H9 (cell line): Measurements from ENCODE around the gene KDM4E. TPM values are rescaled to one million over a fixed set of nuclear protein-coding genes. Genes with fewer than 3 reads are reported as not detected.

ENCODE experiments used
- DNase-seq: peaks from one replicate; pipeline ENCODE4 v3.0.0-alpha.2; 2017
- H2AFZ ChIP-seq: one replicate; pipeline ENCODE4 v1.6.1; 2013; ENCODE audit warnings: mild to moderate bottlenecking, low read length, control low read depth, moderate library complexity
- H2AK5ac ChIP-seq: 2 replicates; pipeline ENCODE4 v1.6.1; 2013; ENCODE audit warnings: low read length, control low read depth, mixed read lengths; ENCODE audit not compliant: insufficient read length
- H2BK120ac ChIP-seq: one replicate; pipeline ENCODE4 v1.6.1; 2013; ENCODE audit warnings: low read depth, mild to moderate bottlenecking, low read length, control low read depth, inconsistent platforms; ENCODE audit not compliant: poor library complexity, severe bottlenecking
- H2BK12ac ChIP-seq: 2 replicates; pipeline ENCODE4 v1.6.1; 2013; ENCODE audit warnings: low read length, control low read depth, mixed read lengths, low read depth; ENCODE audit not compliant: insufficient read length
- H2BK15ac ChIP-seq: 2 replicates; pipeline ENCODE4 v1.6.1; 2013; ENCODE audit warnings: low read depth, low read length, control low read depth
- H2BK20ac ChIP-seq: one replicate; pipeline ENCODE4 v1.6.1; 2013; ENCODE audit warnings: low read depth, mild to moderate bottlenecking, low read length, control low read depth, inconsistent platforms; ENCODE audit not compliant: poor library complexity, severe bottlenecking
- H2BK5ac ChIP-seq: 2 replicates; pipeline ENCODE4 v1.6.1; 2013; ENCODE audit warnings: low read length, control low read depth, mixed read lengths; ENCODE audit not compliant: insufficient read length
- H3K14ac ChIP-seq: 2 replicates; pipeline ENCODE4 v1.6.1; 2013; ENCODE audit warnings: low read length, control low read depth; ENCODE audit not compliant: insufficient read depth
- H3K18ac ChIP-seq: 2 replicates; pipeline ENCODE4 v1.6.1; 2013; ENCODE audit warnings: low read depth, mild to moderate bottlenecking, mixed read lengths, low read length, control low read depth; ENCODE audit not compliant: insufficient read length
- H3K23ac ChIP-seq: 2 replicates; pipeline ENCODE4 v1.6.1; 2013; ENCODE audit warnings: low read length, control low read depth, mixed read lengths, low read depth; ENCODE audit not compliant: insufficient read length
- H3K23me2 ChIP-seq: 2 replicates; pipeline ENCODE4 v1.6.1; 2013; ENCODE audit warnings: low read depth, mild to moderate bottlenecking, mixed read lengths, low read length, control low read depth; ENCODE audit not compliant: insufficient read length, poor library complexity, severe bottlenecking
- H3K27ac ChIP-seq: 2 replicates; pipeline ENCODE4 v1.5.1; 2013; ENCODE audit warnings: low read length, control low read depth, mixed read lengths, low read depth; ENCODE audit not compliant: insufficient read length
- H3K27me3 ChIP-seq: 2 replicates; pipeline ENCODE4 v1.6.1; 2013; ENCODE audit warnings: low read length, control low read depth, inconsistent platforms; ENCODE audit not compliant: insufficient read depth
- H3K4ac ChIP-seq: 2 replicates; pipeline ENCODE4 v1.6.1; 2013; ENCODE audit warnings: low read depth, mild to moderate bottlenecking, control low read depth, inconsistent platforms, low read length, moderate library complexity
- H3K4me1 ChIP-seq: 2 replicates; pipeline ENCODE4 v1.6.1; 2013; ENCODE audit warnings: low read length, control low read depth, inconsistent platforms; ENCODE audit not compliant: insufficient read depth
- H3K4me2 ChIP-seq: 2 replicates; pipeline ENCODE4 v1.6.1; 2013; ENCODE audit warnings: low read length, control low read depth, mixed read lengths; ENCODE audit not compliant: insufficient read length, insufficient read depth
- H3K56ac ChIP-seq: 2 replicates; pipeline ENCODE4 v1.6.1; 2013; ENCODE audit warnings: low read depth, mild to moderate bottlenecking, mixed read lengths, low read length, control low read depth; ENCODE audit not compliant: insufficient read length
- H3K79me1 ChIP-seq: 2 replicates; pipeline ENCODE4 v1.6.1; 2013; ENCODE audit warnings: low read depth, mild to moderate bottlenecking, moderate library complexity, low read length, control low read depth, inconsistent platforms; ENCODE audit not compliant: insufficient read depth, poor library complexity, severe bottlenecking
- H3K79me2 ChIP-seq: 2 replicates; pipeline ENCODE4 v1.6.1; 2013; ENCODE audit warnings: low read length, control low read depth, inconsistent platforms; ENCODE audit not compliant: insufficient read depth
- H3K9ac ChIP-seq: 2 replicates; pipeline ENCODE4 v1.6.1; 2013; ENCODE audit warnings: low read length, control low read depth, mixed read lengths; ENCODE audit not compliant: insufficient read length; ENCODE audit errors: extremely low read depth
- H3K9me3 ChIP-seq: one replicate; pipeline ENCODE4 v1.6.1; 2013; ENCODE audit warnings: low read depth, low read length, inconsistent platforms; ENCODE audit not compliant: control insufficient read depth
- H3T11ph ChIP-seq: one replicate; pipeline ENCODE4 v1.6.1; 2013; ENCODE audit warnings: mild to moderate bottlenecking, low read length, control low read depth, inconsistent platforms
- H4K20me1 ChIP-seq: one replicate; pipeline ENCODE4 v1.6.1; 2013; ENCODE audit not compliant: control insufficient read depth, insufficient read length, insufficient read depth
- H4K5ac ChIP-seq: 2 replicates; pipeline ENCODE4 v1.6.1; 2013; ENCODE audit warnings: low read depth, mild to moderate bottlenecking, mixed read lengths, low read length, control low read depth; ENCODE audit not compliant: insufficient read length
- H4K8ac ChIP-seq: replicated peaks from 2 replicates; pipeline ENCODE4 v1.6.1; 2013; ENCODE audit warnings: low read length, control low read depth, mixed read lengths, low read depth; ENCODE audit not compliant: insufficient read length
- H4K91ac ChIP-seq: 2 replicates; pipeline ENCODE4 v1.6.1; 2013; ENCODE audit warnings: low read depth, mild to moderate bottlenecking, moderate library complexity, mixed read lengths, low read length, control low read depth; ENCODE audit not compliant: insufficient read length
- H3K27ac Mint-ChIP-seq, 3 experiments: 2 replicates in 2 of 3; 3 replicates in 1 of 3; pipeline ENCODE4 v1.8.0; 2020 to 2021; ENCODE audit warnings: mixed read lengths in 3 of 3, mild to moderate bottlenecking in 1 of 3, moderate library complexity in 1 of 3
- H3K27me3 Mint-ChIP-seq: 2 replicates; pipeline ENCODE4 v1.8.0; 2021; ENCODE audit warnings: low read depth, mild to moderate bottlenecking, moderate library complexity, mixed read lengths
- H3K36me3 Mint-ChIP-seq, 3 experiments: 2 replicates in 2 of 3; 3 replicates in 1 of 3; pipeline ENCODE4 v1.8.0; 2020 to 2021; ENCODE audit warnings: low read depth in 3 of 3, mixed read lengths in 3 of 3; ENCODE audit not compliant: insufficient read depth in 1 of 3
- H3K4me1 Mint-ChIP-seq, 2 experiments: 2 replicates each; pipeline ENCODE4 v1.8.0; 2020; ENCODE audit warnings: mixed read lengths in 2 of 2
- H3K4me3 Mint-ChIP-seq, 2 experiments: 2 replicates in 1 of 2; 3 replicates in 1 of 2; pipeline ENCODE4 v1.8.0; 2020 to 2021; ENCODE audit warnings: mild to moderate bottlenecking in 2 of 2, mixed read lengths in 2 of 2, moderate library complexity in 1 of 2
- H3K9me3 Mint-ChIP-seq, 2 experiments: 2 replicates in 1 of 2; 3 replicates in 1 of 2; pipeline ENCODE4 v1.8.0; 2020; ENCODE audit warnings: mild to moderate bottlenecking in 2 of 2, mixed read lengths in 2 of 2, moderate library complexity in 1 of 2
- CTCF ChIP-seq: fragments of 200-600 bp; sonication (generic); conservative IDR thresholded peaks from 3 replicates; pipeline ENCODE4 v1.8.0; 2021; ENCODE audit warnings: antibody characterized with exemption, mild to moderate bottlenecking
- total RNA-seq: library from RNA; stranded (reverse); gene quantifications from 2 replicates; pipeline ENCODE4 v1.2.1, GENCODE V29; 2021

KDM4E gene
- total RNA-seq, 1 experiment from 2014 or later: not detected

DNA sequence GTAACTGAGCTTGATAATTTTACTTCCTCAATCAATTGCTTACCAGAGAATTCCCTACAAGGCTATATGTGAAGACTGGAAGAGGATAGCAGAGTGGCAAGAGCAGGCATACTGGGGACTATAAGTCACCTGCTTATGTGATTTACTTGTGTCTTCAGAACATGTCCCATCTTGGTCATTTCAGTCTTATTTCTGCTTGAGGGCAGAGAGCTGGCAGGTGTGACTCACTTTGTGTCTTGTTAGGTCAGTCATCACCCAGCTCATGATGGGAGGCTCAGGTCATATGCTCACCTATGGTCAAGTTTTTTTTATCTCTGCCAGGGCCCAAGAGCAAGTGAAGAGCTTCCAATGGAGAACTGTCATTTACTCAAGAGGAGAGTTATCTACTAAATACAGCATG, 47.9 kb downstream of the KDM4E start:
- no peak overlapping the region for H2BK120ac ChIP-seq
- H2AFZ ChIP-seq: no peak overlapping the region
- H3K4me1 ChIP-seq: no peaks in the 10 kb centered on the region
- H3K23me2 ChIP-seq: peaks cover 5% of the 10 kb centered on the region
- Mint-ChIP-seq H3K9me3 (no peaks in the 10 kb centered on the region), H3K4me1 (peaks cover 10 to 15% of the 10 kb centered on the region in 2 experiments), H3K27me3 (peaks cover under 1% of the 10 kb centered on the region; the same call in 1 of the 2 replicates), H3K27ac (no peak overlapping the region), H3K36me3 (peaks cover 0 to 6% (median 2%) of the 10 kb centered on the region in 3 experiments; a peak in 2 of 7 replicates), H3K4me3 (no peak overlapping the region)
- H2BK5ac ChIP-seq: no peak overlapping the region
- no peak overlapping the region for H2BK12ac ChIP-seq
- H4K20me1 ChIP-seq: no peaks in the 10 kb centered on the region
- no peak overlapping the region for H2BK15ac ChIP-seq
- H2BK20ac ChIP-seq: no peak overlapping the region
- no peaks in the 10 kb centered on the region for H3K27me3 ChIP-seq
- no peak overlapping the region for H2AK5ac ChIP-seq
- H3K56ac ChIP-seq: no peak overlapping the region
- no peak overlapping the region for H4K8ac ChIP-seq
- H3K9me3 ChIP-seq: no peaks in the 10 kb centered on the region
- no peaks in the 10 kb centered on the region for H3K79me2 ChIP-seq
- no peak overlapping the region for H3K14ac ChIP-seq
- TF ChIP-seq CTCF: no peak
- no peak for DNase-seq
- H3K18ac ChIP-seq: no peak overlapping the region
- H3T11ph ChIP-seq: no peak overlapping the region
- H3K9ac ChIP-seq: no peak overlapping the region
- no peak overlapping the region for H4K91ac ChIP-seq
- no peak overlapping the region for H3K4ac ChIP-seq
- no peak overlapping the region for H3K27ac ChIP-seq
- no peak overlapping the region for H3K23ac ChIP-seq
- no peaks in the 10 kb centered on the region for H3K79me1 ChIP-seq
- H3K4me2 ChIP-seq: no peak overlapping the region
- no peak overlapping the region for H4K5ac ChIP-seq
